Sigmoid colon (tissue), 4 donors: ENCODE measurements around the gene SYCE1.

Experiments
- EP300 ChIP-seq, 4 donors: sonication (generic); formaldehyde crosslinking; IDR thresholded peaks; one replicate each; pipeline ENCODE4 v1.6.1; 2017; ENCODE audit warnings: antibody characterized with exemption in 4 of 4
- POLR2A ChIP-seq, 2 donors: fragments of 450-650 bp; IDR thresholded peaks; one replicate each; pipeline ENCODE4 v1.6.1; 2016; ENCODE audit warnings: antibody characterized with exemption in 2 of 2, mild to moderate bottlenecking in 2 of 2, moderate library complexity in 2 of 2
- TF ChIP-seq, protein P1 (sequence below), 4 experiments: fragments of 450-650 bp in 3 of 4; fragments of 200-600 bp in 1 of 4; IDR thresholded peaks; one replicate each; pipeline ENCODE4 v1.5.1; 2016 to 2019; ENCODE audit warnings: antibody characterized with exemption in 4 of 4, mild to moderate bottlenecking in 3 of 4, moderate library complexity in 2 of 4

DNA sequence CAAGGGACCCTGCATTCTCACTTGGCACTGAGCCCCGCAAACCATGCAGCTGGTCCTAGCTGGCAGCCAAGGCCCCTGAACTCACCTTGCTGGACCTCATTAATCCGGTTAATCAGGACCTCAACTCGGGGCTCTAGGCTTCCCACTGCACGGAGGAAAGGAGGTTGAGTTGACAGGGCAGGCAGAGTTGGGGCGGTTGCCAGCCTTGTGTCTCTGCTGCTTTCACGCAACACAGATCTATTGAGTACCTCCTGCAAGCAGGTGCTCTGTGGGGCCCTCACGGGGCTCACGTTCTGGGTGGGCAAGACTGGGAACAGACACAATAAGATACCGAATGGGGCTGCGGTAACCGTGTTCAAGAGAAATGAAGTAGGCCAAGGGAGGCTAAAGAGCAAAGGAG lies 6.2 kb downstream of the SYCE1 start:
- TF ChIP-seq, protein P1, sequence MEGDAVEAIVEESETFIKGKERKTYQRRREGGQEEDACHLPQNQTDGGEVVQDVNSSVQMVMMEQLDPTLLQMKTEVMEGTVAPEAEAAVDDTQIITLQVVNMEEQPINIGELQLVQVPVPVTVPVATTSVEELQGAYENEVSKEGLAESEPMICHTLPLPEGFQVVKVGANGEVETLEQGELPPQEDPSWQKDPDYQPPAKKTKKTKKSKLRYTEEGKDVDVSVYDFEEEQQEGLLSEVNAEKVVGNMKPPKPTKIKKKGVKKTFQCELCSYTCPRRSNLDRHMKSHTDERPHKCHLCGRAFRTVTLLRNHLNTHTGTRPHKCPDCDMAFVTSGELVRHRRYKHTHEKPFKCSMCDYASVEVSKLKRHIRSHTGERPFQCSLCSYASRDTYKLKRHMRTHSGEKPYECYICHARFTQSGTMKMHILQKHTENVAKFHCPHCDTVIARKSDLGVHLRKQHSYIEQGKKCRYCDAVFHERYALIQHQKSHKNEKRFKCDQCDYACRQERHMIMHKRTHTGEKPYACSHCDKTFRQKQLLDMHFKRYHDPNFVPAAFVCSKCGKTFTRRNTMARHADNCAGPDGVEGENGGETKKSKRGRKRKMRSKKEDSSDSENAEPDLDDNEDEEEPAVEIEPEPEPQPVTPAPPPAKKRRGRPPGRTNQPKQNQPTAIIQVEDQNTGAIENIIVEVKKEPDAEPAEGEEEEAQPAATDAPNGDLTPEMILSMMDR (IDR thresholded peaks at IDR 0.05): no peak
- TF ChIP-seq POLR2A (IDR thresholded peaks at IDR 0.05) (no peak), EP300 (IDR thresholded peaks at IDR 0.05) (no peak)
